ENCODE data around the gene SSBP3.

DNA sequence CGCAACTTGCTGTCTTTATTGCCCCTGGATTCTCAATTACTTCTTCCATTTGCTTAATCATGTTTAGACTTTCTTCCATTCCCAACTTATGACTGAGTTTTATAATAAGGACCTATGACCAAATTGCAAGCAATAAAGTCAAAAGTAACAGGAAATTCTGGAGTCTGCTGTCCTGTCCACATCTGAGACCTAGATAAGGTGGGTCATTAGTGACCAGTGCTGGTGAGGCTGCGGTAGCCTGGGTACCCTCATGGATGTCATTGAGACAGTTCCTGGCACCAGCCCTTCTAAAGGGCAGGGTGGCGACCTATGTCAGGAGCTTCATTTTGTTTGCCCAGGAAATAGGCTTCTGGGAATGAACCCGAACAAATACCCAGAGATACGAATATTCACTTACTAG, 30.6 kb upstream of the SSBP3 start:
- TF ChIP-seq EZH2phosphoT487 (IDR thresholded peaks at IDR 0.05; ENCODE audit: insufficient read depth, low read depth) (no peak), EZH2 (IDR thresholded peaks at IDR 0.05; ENCODE audit: insufficient read depth, poor library complexity, severe bottlenecking) (no peak)
